A673 (cell line): Measurements from ENCODE around the gene HAVCR2.

Experiments
- EZH2 ChIP-seq: fragments of 200-600 bp; sonication (generic); IDR thresholded peaks from 2 replicates; pipeline ENCODE4 v1.6.1; 2017; ENCODE audit warnings: borderline replicate concordance, low read depth, mild to moderate bottlenecking, mixed read lengths, antibody characterized with exemption, low read length; ENCODE audit not compliant: poor library complexity, severe bottlenecking
- TF ChIP-seq, protein P1 (sequence below): fragments of 300-800, 200-600 bp; sonication (generic); conservative IDR thresholded peaks from 2 replicates; pipeline ENCODE4 v1.5.1; 2017; ENCODE audit warnings: low read depth, mild to moderate bottlenecking, antibody characterized with exemption, low read length, moderate library complexity, mixed read lengths

GRCh38 chr5:157046041-157046440 lies 62.8 kb downstream of the HAVCR2 start:
- TF ChIP-seq, protein P1, sequence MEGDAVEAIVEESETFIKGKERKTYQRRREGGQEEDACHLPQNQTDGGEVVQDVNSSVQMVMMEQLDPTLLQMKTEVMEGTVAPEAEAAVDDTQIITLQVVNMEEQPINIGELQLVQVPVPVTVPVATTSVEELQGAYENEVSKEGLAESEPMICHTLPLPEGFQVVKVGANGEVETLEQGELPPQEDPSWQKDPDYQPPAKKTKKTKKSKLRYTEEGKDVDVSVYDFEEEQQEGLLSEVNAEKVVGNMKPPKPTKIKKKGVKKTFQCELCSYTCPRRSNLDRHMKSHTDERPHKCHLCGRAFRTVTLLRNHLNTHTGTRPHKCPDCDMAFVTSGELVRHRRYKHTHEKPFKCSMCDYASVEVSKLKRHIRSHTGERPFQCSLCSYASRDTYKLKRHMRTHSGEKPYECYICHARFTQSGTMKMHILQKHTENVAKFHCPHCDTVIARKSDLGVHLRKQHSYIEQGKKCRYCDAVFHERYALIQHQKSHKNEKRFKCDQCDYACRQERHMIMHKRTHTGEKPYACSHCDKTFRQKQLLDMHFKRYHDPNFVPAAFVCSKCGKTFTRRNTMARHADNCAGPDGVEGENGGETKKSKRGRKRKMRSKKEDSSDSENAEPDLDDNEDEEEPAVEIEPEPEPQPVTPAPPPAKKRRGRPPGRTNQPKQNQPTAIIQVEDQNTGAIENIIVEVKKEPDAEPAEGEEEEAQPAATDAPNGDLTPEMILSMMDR: no peak
- no peak for TF ChIP-seq EZH2
